ENCODE measurements around the gene SOX6.

Gene SOX6

DNA sequence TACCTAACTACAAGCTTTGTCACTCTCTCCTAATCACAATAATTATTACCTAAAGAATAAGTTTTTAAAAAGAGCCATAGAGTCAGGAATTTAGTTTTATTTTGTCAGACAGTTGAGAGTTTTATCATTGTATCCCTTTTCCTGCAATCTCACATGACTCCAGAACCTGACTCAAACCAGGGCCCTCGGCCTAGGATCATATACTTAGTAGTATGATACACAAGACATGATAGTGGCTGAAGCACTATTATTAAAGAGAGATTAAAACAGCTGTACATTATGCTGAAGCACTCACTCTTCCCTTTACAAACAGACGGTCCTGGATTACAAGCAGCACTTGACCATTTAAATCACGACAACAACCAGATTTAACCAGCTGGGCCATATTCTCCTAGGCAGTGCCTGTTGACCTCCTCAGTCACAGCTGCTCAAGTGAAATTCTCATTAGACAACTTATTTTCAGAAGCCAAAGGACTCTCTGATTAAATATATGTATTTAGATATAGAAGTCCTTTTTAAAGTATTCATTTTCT, 44.0 kb downstream of the SOX6 start:
- DNase-seq = no peak

DNA sequence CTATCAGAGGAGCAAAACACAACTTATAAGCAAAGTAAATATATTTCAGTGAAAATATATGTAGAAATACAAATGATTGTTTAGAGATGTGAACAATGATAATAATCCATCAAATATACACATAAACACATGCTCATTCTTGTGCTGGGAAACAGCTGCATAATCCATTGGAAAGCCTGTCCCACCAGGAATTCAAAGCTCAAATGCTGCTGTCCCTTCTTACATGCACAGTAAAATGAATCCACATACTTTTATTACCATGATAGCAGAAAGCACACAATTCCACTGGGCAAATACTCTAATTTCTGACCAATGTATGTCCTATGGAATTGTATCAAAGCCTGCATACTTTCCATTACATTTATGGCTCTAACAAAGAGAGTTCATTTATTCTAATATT, 44.5 kb downstream of the SOX6 start:
- DNase-seq = no peak

DNA sequence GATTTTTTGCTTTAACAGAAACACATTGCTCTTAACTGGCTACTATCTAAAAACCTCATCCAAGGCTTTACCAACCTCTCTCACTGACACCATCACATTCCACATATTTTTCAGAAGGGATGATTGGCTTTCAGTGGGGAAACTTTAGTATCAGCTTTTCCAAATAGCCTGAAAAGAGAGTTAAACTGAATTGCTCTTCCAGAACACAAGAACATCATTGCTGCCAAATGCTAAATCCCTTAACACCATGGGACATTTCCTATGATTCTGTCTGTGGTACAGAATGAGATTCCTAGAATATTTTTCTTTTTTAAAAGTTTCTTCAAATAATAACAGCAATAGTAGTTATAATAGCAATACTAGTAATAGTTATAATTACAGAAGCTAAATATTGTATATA, 45.4 kb downstream of the SOX6 start:
- DNase-seq = no peak

DNA sequence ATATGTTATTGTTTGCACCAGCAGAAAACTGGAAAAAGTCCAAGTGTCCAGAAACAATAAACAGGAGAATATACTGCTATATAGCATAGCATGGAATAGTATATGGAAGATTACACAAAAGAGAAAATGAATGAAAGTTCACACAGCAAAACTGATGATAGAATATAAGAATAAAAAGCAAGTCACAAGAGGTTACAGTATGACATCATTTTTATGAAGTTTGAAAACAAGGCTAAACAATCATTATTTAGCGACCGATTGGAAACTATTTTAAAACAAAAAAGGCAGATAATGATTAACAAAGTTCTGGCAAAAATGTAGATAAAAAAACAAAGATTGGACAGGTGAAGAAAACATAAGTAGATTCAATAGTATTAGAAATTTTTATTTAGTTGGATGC, 47.1 kb downstream of the SOX6 start:
- no peak for DNase-seq

DNA sequence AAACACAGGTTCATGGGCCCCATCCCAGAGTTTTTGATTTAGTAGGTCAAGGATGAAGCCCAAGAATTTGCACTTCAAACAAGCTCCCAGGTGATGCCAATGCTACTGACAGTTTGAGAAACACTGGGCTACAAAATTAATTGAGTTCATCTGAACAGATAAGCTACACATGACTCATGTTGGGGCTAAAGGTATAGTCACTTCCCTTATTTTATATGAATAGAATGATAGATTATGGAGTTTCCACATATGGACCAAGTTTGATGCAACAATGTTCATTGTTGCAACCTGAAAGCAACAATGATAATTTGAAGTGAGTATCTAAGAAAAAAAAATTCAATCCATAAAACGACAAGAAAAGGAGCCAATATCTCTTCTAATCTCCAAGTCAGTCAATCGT, 54.9 kb downstream of the SOX6 start:
- DNase-seq = no peak

DNA sequence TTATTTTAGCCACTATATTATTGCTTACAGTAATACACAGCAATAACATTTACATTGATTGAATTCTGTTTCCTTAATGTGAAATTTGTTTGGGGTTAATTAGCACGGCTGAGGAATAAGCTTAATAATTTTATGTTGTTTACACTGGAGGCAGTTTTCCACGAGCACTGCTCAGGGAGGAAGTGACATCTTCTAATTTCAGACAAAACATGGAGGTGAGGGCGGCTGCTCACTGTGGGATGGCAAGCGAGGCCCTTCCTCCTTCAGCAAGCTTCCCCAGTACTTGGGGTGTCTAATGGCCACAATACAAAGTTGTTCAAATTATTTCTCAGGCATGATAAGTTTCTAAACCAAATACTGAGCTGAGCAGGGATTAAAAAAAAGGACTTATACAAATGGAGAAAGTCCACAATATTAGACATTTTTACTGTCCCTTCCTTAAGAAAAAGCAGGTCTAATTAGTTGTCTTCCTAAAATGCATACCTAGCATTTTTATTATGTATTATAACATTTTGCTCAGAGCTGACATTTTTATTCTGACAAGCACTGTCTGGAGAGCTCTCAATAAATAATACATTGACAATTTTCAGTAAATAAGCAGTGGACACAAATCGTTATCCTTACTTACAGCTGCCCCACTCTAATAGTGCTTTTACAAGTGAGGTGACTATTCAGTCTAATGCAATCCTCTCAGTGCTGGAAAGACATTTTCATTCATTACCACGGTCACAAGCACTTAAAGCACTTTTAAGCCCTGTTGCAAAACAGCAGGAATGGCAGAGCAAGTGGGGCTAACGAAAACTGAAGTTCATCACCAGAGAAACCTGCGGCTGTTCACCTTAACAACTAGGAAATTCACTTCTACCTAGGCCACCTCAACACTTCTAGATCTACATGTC, 56.2 kb downstream of the SOX6 start:
- DNase-seq = no peak

DNA sequence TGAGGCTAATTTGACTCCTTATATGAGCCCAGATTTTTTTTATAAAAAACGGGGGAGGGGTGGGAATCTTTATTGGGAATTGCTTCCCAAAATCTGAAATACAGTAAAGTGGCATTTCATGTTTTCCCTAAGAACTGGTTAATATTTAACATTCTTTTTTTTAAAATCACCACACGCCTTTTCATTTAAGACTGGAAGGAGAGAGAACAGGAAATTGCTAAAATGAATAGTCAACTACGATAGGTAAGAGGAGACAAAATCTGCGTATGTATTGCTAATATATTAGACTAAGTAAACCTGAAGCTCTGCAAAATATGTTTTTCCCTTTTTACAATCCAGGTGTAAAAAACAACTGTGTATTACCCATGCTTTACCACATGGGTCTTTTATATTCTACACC, 57.0 kb downstream of the SOX6 start:
- no peak for DNase-seq

DNA sequence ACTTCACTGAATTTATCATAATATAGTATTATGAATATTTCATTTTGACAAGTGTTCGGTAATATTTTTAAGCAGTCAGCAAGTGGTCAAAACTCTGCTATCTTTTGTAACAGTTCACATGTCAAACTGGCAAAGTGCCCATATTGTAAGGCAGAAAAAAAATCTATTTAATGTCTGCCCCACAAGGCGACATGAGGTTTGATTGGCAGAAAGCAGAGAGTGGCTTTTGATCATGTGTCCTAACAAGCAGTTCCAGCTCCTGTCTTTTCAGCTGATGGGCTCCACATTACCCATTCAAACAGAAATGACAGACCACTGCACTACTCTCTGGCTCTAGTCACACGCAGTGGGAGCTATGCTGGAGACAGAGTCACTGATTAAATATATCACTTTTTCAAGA, 59.0 kb downstream of the SOX6 start:
- DNase-seq = no peak

DNA sequence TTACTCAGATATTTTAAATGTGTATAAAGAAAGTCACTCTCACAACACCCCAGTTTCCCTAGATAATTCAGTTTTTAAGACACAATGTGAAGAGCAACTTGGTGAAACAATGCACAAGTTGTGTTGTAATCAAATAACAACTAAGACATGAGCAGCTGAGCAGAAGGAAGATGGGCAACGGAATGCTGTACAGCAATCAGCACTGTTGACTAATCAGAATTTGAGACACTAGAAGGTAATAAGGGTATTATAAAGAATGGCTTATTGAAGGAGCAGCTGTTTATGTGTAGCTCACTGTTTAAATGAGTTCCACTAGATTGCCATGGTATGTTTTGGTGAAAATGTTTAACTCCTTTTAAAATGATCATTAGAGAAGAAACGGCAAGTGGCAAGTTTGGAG, 60.1 kb downstream of the SOX6 start:
- DNase-seq = no peak

DNA sequence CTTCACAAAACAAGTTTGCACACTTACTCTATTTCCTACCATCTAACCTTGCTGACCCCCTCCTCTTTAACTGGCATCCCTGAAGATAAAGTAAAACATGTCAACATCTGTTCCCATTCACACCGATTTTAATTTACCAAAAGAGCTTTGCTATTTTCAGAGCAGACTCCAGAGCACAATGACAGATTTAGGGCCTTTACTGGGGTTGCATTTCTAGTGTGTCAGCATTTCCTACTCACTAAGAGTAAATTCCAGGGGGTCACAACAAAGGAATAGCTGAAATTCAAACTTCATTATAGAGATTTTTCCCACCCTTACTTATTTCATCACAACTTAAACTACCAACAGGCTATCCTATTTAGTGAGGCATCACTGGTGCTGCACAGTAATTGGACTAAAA, 60.8 kb downstream of the SOX6 start:
- no peak for DNase-seq

DNA sequence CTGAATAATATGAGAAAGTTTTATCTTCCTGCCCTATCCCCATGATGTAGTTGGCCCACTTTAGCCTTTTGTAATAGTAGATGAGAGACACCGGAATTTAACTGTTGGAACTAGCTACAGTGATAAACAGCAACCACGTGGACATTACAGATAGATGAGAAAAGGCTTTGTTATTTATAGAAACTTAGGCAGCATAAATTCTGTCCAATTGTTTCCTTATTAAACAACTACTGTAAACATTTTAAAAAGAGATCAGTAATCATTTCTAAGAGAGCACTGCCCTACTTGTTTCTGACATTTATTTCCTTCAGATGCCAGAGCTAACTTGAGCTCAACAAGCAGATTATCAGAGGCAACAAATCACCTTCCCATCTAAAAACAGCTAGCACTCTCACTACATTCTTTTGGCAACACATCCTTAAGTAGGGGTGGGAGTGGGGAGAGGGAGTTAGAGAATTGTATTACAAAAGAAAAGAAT, 63.1 kb downstream of the SOX6 start:
- no peak for DNase-seq

DNA sequence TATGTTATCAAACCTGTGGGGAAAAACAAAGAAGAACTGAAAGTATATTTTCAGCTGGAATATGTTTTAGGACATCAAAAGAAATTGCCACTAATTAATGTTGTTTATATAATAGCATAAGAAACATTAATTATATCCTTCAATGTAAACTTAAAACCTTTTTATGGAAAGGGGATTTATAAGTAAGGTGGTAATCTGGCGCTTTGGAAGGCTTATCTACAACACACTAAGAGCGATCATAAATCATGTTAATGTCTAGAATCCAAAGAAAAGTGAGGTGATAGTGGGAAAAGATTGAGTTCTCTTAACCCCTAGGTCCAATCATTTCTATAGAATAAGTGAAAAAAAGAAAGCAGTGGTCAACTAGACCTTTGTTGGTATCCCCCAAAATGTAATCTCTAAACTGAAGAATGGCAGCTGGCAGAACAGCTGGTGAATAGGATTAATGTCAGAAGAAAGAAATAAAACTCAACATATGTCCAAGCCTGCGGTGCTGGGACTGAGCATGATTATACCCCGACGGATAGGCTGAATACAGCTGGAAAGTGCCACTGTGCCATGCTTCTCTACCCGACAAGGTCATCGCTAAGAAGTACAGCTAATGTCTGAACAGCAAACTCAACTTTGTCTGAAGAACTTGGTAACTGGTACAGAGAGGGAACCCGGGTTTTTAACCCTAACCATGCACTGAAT, 64.0 kb downstream of the SOX6 start:
- DNase-seq = no peak

DNA sequence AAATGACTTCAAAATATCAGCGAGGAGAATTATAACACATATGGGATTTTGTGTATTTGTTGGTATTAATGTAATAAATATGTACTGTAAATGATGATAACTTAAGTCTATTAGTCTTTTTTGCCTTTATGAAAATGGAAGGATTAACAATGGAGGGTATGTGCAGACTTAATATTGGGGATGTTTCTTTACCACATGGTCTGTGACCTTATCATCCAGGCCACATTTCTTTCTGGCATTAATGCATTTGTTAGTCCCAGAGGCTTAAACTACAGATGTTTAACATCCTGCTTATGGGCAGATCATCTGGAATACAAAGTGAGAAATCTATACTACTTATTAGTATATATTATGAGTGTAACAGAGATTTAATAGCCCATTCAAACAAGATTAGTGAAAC, 64.6 kb downstream of the SOX6 start:
- DNase-seq = no peak

DNA sequence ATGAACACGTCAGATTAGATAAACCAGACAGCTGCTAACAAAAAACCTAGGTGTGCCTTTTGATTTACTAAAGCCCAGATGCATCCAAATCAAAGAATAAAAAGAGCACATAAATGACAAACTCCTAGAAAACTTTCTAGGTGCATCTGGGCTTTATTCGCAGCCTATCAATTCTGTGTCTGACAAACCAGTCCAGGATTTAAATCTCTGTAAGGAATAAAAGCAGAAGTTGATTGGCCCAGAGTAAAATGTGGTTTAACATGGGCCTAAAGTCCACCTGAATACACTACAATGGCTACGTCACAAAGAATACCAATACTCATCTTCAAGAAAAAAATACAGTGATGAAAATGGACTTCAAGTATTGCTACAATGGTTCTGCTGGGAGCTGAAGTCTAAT, 66.8 kb downstream of the SOX6 start:
- DNase-seq = no peak

DNA sequence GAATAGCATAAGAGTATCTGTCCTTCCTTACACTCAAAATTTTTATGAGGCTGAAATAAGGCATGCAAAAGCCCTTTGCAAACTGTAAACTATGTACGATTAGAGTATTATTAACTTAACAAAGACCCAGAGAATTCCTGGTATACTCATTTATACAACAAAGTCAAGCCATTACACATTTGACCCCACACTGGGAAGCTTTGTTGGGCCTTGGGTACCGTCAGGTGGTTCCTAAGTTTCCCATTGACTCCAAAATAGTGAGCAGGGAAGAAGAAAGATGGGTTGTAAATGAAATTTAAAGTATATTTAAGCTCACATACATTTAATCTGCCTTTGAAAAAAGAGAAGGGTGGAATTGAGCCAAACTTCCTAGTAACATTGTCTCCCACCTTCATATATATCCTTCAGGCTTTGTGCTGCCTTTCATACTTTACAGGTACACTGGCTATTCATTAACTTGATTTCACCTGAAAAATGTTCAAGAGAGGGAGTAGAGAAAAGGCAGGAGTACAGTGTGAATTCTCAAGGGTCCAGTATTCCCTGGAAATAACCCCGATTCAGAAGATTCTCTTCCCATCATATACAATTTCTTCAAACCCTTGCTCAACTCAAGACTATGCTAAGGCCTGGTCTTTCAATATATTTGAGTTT, 68.6 kb downstream of the SOX6 start:
- no peak for DNase-seq

DNA sequence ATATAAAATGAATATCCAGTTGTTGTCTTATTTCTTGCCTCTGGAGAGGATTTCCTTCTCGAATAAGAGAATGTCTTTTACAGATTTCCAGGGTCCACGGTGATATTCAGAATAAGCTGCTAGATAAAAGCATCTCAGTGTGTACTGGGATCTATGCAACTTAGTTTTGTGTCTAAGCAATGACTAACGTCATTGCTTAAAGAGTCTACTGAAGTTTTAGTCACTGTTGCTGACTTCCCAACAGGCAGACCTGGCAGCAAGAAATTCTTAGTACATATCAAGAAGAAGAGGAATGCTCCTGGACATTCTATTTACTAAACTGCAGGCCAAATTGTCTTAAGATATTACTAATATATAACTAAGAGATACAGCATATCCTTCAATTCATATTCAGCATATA, 70.3 kb downstream of the SOX6 start:
- DNase-seq = no peak

DNA sequence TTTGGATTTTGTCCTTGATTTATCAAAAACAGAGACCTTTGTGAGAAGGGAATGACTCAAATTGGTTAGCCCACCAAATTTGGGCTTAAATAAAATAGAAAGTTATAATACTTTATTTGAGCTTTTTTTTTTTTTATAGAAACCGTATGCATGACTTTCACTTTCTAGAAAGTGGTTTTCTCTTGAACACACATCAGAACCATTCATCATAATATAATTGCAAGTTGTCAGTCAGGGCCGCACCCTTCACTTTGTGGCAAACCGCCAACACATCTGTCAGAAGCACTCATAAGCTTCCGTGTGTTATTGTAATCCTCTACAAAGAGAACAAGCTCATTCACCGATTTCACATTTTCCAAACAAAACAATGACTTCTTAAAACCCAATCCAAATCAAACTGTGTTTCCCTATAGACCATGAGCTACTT, 76.1 kb downstream of the SOX6 start:
- no peak for DNase-seq

DNA sequence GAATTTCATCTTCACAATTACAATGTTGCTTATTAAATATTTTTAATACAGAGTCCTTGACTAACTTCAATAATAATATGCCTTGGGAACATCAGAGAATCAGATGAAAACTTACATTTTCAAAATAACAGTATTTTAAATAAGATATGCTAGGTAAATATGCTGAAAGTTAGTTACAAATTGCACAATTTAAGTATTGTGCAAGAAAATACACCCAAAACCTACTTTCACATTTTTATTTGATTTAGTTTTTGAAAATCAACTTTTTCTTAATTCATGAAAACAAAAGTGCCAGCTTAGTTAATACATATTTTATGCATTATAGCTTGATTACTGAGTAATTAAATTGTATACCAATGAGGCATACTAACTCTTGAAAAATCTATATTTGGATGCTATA, 76.8 kb downstream of the SOX6 start:
- no peak for DNase-seq

DNA sequence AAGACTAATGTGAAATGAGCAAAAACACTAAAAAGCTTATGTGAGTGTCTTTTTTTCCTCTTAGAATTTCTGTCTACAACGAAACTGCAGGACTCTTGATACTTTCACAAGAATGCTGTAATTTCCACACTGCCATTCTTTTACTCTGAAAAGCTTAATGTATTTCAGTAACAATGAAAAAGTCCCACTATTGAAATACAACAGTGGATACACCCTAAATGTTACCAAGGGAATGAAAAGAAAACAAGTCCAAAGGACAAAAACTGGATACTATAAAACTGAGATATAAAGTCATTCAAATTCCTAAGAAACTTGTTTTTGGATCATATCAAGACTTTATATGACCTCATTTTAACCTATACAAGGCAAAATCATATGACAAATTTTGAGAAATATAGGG, 77.4 kb downstream of the SOX6 start:
- DNase-seq = no peak

DNA sequence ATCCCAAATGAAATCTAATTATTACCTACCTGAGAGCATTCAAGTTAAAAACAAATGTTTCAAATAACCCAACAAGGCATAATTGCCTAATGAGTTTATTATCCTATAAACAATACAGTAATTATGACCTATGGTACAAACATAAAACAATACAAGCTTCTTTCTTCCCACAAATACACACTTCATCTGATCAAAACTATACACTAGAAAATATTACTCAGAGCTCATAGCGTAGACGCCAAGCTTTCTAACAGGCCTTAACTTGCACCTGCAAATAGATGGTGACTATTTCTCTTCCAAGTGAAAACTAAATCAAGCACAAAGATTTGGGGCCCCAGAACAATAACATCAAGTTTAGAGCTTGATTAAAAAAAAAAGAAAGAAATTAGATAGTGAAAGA, 78.1 kb downstream of the SOX6 start:
- DNase-seq = no peak

DNA sequence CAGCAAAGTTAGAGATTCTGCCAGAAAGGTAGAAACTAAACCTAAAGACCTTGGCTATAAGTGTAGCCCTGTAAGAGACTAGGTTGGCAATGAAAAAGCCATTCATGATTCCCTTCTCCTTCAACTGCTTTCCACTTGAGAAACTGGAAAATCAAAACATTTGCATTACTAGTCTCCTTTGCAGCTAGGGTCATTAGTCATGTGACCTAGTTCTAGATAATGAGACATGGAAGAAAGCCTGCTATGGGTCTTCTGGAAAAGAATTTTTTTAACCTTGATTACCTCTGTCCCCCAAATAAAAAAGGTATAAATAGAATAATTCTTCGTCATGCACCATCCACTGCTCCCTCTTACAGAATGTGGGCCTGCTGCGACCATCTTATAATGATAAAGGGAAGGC, 80.1 kb downstream of the SOX6 start:
- DNase-seq = no peak

DNA sequence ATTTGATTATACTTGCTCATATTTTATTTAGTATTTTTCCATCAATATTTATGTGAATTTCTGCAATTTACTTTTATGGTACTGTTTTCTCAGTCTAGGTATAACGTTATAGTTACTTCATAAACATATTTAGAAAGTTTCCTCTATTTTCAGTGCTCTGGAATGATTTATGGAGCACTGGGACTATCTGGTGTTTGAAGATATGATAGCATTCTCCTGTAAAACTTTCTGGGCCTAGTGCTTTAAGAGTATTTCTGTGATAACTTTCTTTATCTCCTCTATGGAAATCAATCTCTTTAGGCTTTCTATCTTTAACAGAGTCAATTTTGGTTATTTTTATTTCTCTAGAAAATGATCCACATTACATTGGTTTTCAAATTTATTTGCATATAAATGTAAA, 85.1 kb downstream of the SOX6 start:
- DNase-seq = no peak

DNA sequence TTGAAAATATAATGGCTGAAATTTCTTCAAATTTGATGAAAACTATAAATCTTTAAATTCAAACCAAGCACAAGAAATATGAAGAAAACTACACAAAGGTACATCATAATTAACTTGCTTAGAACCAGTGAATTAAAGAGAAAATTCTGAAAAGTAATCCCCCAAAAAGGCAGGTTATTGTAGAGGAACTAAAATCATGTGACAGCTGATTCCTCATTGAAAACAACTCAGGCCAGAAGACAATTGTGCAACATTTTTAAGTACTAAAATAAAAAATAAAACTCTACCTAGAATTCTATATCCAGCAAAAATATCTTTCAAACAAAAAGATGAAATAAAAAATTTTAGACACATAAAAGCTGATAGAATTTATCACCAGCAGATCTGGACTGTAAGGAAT, 90.3 kb downstream of the SOX6 start:
- no peak for DNase-seq

DNA sequence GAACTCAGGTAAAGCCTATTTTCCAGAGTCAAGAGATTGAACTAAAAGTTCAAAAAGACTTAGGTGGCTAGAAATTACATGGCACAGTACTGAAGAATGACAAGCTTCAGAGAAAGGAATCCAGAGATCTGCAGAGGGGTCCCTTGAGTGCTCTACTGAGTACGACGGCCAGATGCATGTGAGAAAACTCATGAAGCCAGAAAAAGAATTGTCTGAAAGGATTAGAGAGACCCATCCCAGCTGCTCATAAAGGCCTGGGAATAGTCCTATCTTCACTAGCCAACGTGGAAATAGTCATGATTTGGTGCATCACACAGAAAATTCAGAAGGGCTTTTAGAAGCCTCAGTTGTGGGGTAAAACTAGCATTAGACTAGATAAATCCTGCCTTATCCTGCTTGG, 91.3 kb downstream of the SOX6 start:
- no peak for DNase-seq

Data from KG1 (cell line).